Measurements from ENCODE around the gene TMOD3. TPM values are rescaled to one million over a fixed set of nuclear protein-coding genes. Genes with fewer than 3 reads are reported as not detected.

The TMOD3 gene
- total and polyA plus RNA-seq, 2 of the 8 experiments (the other 6 are each of a cell fraction or from before 2014, with no cell fraction given), result 3.9 to 29.0 TPM

GRCh38 chr15:51796847-51797401 is 32.5 kb upstream of the TMOD3 start:
- POLR2A ChIA-PET (ENCODE audit: partially characterized antibody), result no interaction called here
- H3K79me1 ChIP-seq (ENCODE audit: low read depth, low read length), result no peaks in the 10 kb centered on the region
- DNase-seq (ENCODE audit: low read depth in 1 of 2, low spot score in 2 of 2), result no peak

More at GRCh38 chr15:51796847-51797401, 32.5 kb upstream of the TMOD3 start:
- H2BK5ac ChIP-seq (ENCODE audit: low read depth, low read length), result no peak overlapping the region
- no peak overlapping the region for H2AK5ac ChIP-seq (ENCODE audit: low read depth, low read length)
- H3K79me2 ChIP-seq (ENCODE audit: control insufficient read depth in 1 of 2, insufficient read depth in 2 of 2, low read length in 2 of 2), result no peaks in the 10 kb centered on the region
- H4K20me1 ChIP-seq (replicated peaks in 1 of 2; ENCODE audit: control insufficient read depth in 1 of 2, insufficient read depth in 2 of 2, low read length in 2 of 2), result no peaks in the 10 kb centered on the region
- no peak overlapping the region for H3K56ac ChIP-seq (replicated peaks; ENCODE audit: insufficient read length, low read depth, low read length)
- TF ChIP-seq YY1 (IDR thresholded peaks at IDR 0.05; ENCODE audit: low read depth, low read length), result no peak
- TF ChIP-seq TEAD4 (IDR thresholded peaks at IDR 0.05; ENCODE audit: low read depth, low read length), result no peak
- H3K27me3 ChIP-seq (replicated peaks in 1 of 4; ENCODE audit: control insufficient read depth in 3 of 4, extremely low read depth in 1 of 4, insufficient read depth in 3 of 4, low read length in 3 of 4), result no peaks in the 10 kb centered on the region
- H3K23me2 ChIP-seq (ENCODE audit: low read depth, low read length), result no peaks in the 10 kb centered on the region
- no peak for FAIRE-seq
- no peak overlapping the region for H2BK15ac ChIP-seq (ENCODE audit: low read length)
- WGBS, 2 experiments (ENCODE audit: extremely low coverage in 1 of 2, insufficient coverage in 1 of 2, insufficient read length in 1 of 2, insufficient replicate concordance in 2 of 2, low coverage in 1 of 2, low lambda C conversion rate in 2 of 2, missing lambda C conversion rate in 1 of 2), result 85% methylated on average over 10 of the region's 10 CpGs; no CpG with 5 or more reads in 1 of the 2 experiments
- no peak overlapping the region for H2AFZ ChIP-seq (ENCODE audit: low read length)
- H3K4ac ChIP-seq (replicated peaks; ENCODE audit: insufficient read length, low read depth, low read length), result no peak overlapping the region
- no peaks in the 10 kb centered on the region for H3K9me3 ChIP-seq (ENCODE audit: insufficient read depth in 2 of 2, low read depth in 1 of 2, low read length in 1 of 2)
- H3K36me3 ChIP-seq (ENCODE audit: control insufficient read depth in 2 of 4, insufficient read depth in 4 of 4, low read length in 3 of 4), result no peaks in the 10 kb centered on the region
- no peak overlapping the region; the same call in 1 of the 2 replicates for H4K8ac ChIP-seq (ENCODE audit: extremely low read depth, insufficient read depth, low read length)
- H3K4me2 ChIP-seq (ENCODE audit: insufficient read depth in 1 of 2, low read depth in 2 of 2, low read length in 2 of 2), result no peak overlapping the region
- no peak overlapping the region for H2BK120ac ChIP-seq (replicated peaks; ENCODE audit: low read depth, low read length)
- no peak overlapping the region for H3K18ac ChIP-seq (ENCODE audit: extremely low read depth, low read length)
- no peak overlapping the region for H2BK12ac ChIP-seq (ENCODE audit: low read depth, low read length)
- no peak overlapping the region for H4K91ac ChIP-seq (replicated peaks; ENCODE audit: insufficient read length, low read length)
- no peak overlapping the region; a peak in 1 of 7 replicates for H3K9ac ChIP-seq (replicated peaks in 1 of 4; ENCODE audit: extremely low read depth in 1 of 4, low read depth in 3 of 4, low read length in 3 of 4)
- no peak overlapping the region for H4K5ac ChIP-seq (ENCODE audit: insufficient read length, low read depth, low read length)
- H3K4me1 ChIP-seq (replicated peaks in 1 of 4; ENCODE audit: control insufficient read depth in 3 of 4, insufficient read depth in 4 of 4, low read length in 3 of 4), result no peaks in the 10 kb centered on the region
- H3K23ac ChIP-seq (ENCODE audit: insufficient read length), result no peak overlapping the region
- no peak overlapping the region for H3K14ac ChIP-seq (ENCODE audit: insufficient read length)
- H3K4me3 ChIP-seq (ENCODE audit: extremely low read depth in 1 of 4, insufficient read depth in 2 of 4, low read depth in 3 of 4, low read length in 4 of 4), result no peak overlapping the region
- CTCF ChIA-PET (ENCODE audit: partially characterized antibody), result interaction anchor here (1.1 to 1.3 kb wide), 2 partner anchors 9 to 20 kb away, joined by 3 to 5 read pairs; no protein-coding TSS in a partner anchor
- H3K27ac ChIP-seq (ENCODE audit: low read depth, low read length), result no peak overlapping the region
- H2BK20ac ChIP-seq (ENCODE audit: low read length), result no peak overlapping the region
